MCF 10A (cell line): ENCODE measurements around the gene NHERF2. TPM values are rescaled to one million over a fixed set of nuclear protein-coding genes. Genes with fewer than 3 reads are reported as not detected.

ENCODE experiments used
- BruUV-seq: library from RNA; stranded (reverse); fragments of 400-500 nt; replicated peaks from 2 replicates; lab custom pipeline; 2021; lab: Mats Ljungman, UMichigan
- CTCF ChIA-PET: fragments of 300-600 bp; sonication (Branson Sonifier 250); formaldehyde crosslinking; extraction: SDS; loops from one replicate; lab custom pipeline; 2021; ENCODE audit warnings: antibody characterized with exemption, inconsistent platforms; lab: Yijun Ruan, JAX
- POLR2A ChIA-PET: fragments of 300-600, 350-650 bp; sonication (Branson Sonifier 250); formaldehyde crosslinking; extraction: SDS; loops from one replicate; lab custom pipeline; 2020; ENCODE audit warnings: antibody characterized with exemption, inconsistent platforms; lab: Yijun Ruan, JAX
- DNase-seq: peaks from one replicate; pipeline ENCODE4 v3.0.0-alpha.2; 2018; ENCODE audit not compliant: unreplicated experiment
- H3K27ac Mint-ChIP-seq: one replicate; pipeline ENCODE4 v1.8.0; 2022; ENCODE audit warnings: mild to moderate bottlenecking, low read depth, mixed read lengths; ENCODE audit not compliant: unreplicated experiment
- H3K27me3 Mint-ChIP-seq: one replicate; pipeline ENCODE4 v1.8.0; 2022; ENCODE audit warnings: mixed read lengths; ENCODE audit not compliant: insufficient read depth, unreplicated experiment
- H3K36me3 Mint-ChIP-seq: one replicate; pipeline ENCODE4 v1.8.0; 2022; ENCODE audit warnings: mild to moderate bottlenecking, moderate library complexity, mixed read lengths; ENCODE audit not compliant: insufficient read depth, unreplicated experiment
- H3K4me1 Mint-ChIP-seq: one replicate; pipeline ENCODE4 v1.8.0; 2022; ENCODE audit warnings: mixed read lengths; ENCODE audit not compliant: insufficient read depth, unreplicated experiment
- H3K4me3 Mint-ChIP-seq: one replicate; pipeline ENCODE4 v1.8.0; 2022; ENCODE audit warnings: mild to moderate bottlenecking, moderate library complexity, mixed read lengths; ENCODE audit not compliant: unreplicated experiment
- H3K9me3 Mint-ChIP-seq: one replicate; pipeline ENCODE4 v1.8.0; 2022; ENCODE audit warnings: mixed read lengths; ENCODE audit not compliant: unreplicated experiment
- CTCF ChIP-seq: fragments of 200-600 bp; IDR thresholded peaks from one replicate; pipeline ENCODE4 v1.8.0; 2022; ENCODE audit warnings: antibody characterized with exemption, mild to moderate bottlenecking; ENCODE audit not compliant: unreplicated experiment
- intact Hi-C: fragments of 100-400 bp; cut with micrococcal nuclease; formaldehyde crosslinking; loops from 2 replicates; pipeline ENCODE4 v1.14.1; 2022
- total RNA-seq: library from RNA; stranded (reverse); gene quantifications from 2 replicates; pipeline ENCODE4 v1.2.3, GENCODE V29; 2022

Gene NHERF2
- total RNA-seq, 1 experiment from 2014 or later: 14.5 TPM

GRCh38 chr16:2023092-2024031 lies 3.3 kb upstream of the NHERF2 start:
- no TSS peak for BruUV-seq
- Mint-ChIP-seq H3K36me3 (peaks cover 7% of the 10 kb centered on the region), H3K27ac (peak overlapping the region; percentile 11), H3K27me3 (no peaks in the 10 kb centered on the region), H3K9me3 (no peaks in the 10 kb centered on the region), H3K4me1 (peaks cover 9% of the 10 kb centered on the region), H3K4me3 (peak overlapping the region; percentile 18)
- peak; percentile 88 for DNase-seq
- CTCF ChIA-PET: interaction anchor here (0.6 to 1.7 kb wide), 17 partner anchors 10 to 182 kb away, joined by 3 to 19 read pairs (median 4); partner anchors contain the start of genes NTHL1, TSC2 and ZNF598
- intact Hi-C loops: loop anchor here (2.0 kb wide), 2 partner anchors 33 to 117 kb away; no protein-coding TSS in a partner anchor
- TF ChIP-seq CTCF: peak; percentile 96
- POLR2A ChIA-PET: interaction anchor here (0.6 to 2.1 kb wide), 9 partner anchors 16 to 132 kb away, joined by 3 to 8 read pairs (median 4); partner anchors contain the start of genes NOXO1, NTHL1, TRAF7 and TSC2

- Mint-ChIP-seq H3K4me3 (peak overlapping the region; percentile 61), H3K27me3 (no peaks in the 10 kb centered on the region), H3K9me3 (no peaks in the 10 kb centered on the region), H3K27ac (no peak overlapping the region), H3K36me3 (peaks cover 7% of the 10 kb centered on the region), H3K4me1 (peaks cover 9% of the 10 kb centered on the region)
- intact Hi-C loops: no loop called here
- BruUV-seq: no TSS peak
- CTCF ChIA-PET: interaction anchor here (0.6 to 1.4 kb wide), 8 partner anchors 22 to 182 kb away, joined by 3 to 6 read pairs (median 4); partner anchors contain the start of gene TSC2
- TF ChIP-seq CTCF: no peak
- no peak for DNase-seq
- POLR2A ChIA-PET: interaction anchor here (2.1 kb wide), 1 partner anchor 24 kb away, joined by 8 read pairs; the partner anchor contains the start of genes NTHL1 and TSC2
These were observed 2.7 kb upstream of the NHERF2 start for GRCh38 chr16:2024032-2024420.

- Mint-ChIP-seq H3K9me3 (no peaks in the 10 kb centered on the region), H3K4me1 (peaks cover 9% of the 10 kb centered on the region), H3K27ac (no peak overlapping the region), H3K4me3 (peak overlapping the region; percentile 54), H3K27me3 (no peaks in the 10 kb centered on the region), H3K36me3 (peaks cover 7% of the 10 kb centered on the region)
- ChIA-PET POLR2A (interaction anchor here (0.6 to 1.0 kb wide), 2 partner anchors 10 to 116 kb away, joined by 3 read pairs; no protein-coding TSS in a partner anchor), CTCF (interaction anchor here (0.6 to 2.0 kb wide), 4 partner anchors 21 to 128 kb away, joined by 3 to 9 read pairs (median 5); partner anchors contain the start of genes NTHL1 and TSC2)
- BruUV-seq: no TSS peak
- no peak for DNase-seq
- intact Hi-C loops: no loop called here
- no peak for TF ChIP-seq CTCF
These were observed 1.5 kb upstream of the NHERF2 start for GRCh38 chr16:2025251-2025650.
